Measurements from ENCODE around the gene CCNL2.
"Not testable (repeated sequence)": the region's sequence is repeated elsewhere in the genome, so short reads cannot be mapped to it uniquely, and the experiment has no call there.

The CCNL2 gene

DNA sequence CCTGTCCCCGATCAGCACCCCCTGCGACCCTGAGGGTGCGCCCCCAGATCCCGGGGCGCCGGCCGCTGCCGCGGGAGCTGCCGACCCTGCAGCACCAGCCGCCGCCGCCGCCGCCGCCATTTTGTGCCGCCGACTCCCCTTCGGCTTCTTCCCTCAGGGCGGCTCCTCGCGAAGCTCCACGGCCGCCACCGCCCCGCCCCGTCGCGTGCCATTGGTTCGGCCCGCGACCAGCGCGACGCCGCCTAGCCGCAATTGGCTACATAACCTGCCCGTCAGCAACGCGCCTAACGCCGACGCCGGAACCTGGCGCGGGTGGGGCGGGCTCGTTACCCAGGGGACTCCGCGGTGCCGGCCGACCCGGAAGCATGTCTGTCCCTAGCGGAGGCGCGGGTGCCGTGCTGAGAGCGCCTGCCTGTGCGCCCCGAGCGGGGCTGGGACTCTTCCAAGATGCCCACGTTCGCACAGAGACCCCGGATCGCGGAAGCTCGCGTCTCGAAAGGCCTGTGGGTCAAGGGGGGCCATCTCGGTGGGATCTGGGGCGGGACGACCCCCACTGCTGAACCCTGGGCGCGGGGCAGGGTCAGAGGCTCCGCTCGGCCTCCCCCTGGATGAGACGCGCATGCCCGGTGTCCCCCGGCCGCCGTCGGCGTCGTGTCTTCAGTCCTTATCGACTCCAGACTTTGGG is at the start of gene CCNL2:
CCNL2 (minus strand) TSS at position 149 of the 685 bp plus-strand sequence; CDS start at position 120, 29 bp downstream.
- TF ChIP-seq, protein P1, sequence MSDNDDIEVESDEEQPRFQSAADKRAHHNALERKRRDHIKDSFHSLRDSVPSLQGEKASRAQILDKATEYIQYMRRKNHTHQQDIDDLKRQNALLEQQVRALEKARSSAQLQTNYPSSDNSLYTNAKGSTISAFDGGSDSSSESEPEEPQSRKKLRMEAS (IDR thresholded peaks at IDR 0.05; ENCODE audit: low read depth, low read length) = peak; percentile 71
- TF ChIP-seq MYC (IDR thresholded peaks at IDR 0.05; ENCODE audit: low read depth, low read length) = peak; percentile 67
- TF ChIP-seq, protein P2, sequence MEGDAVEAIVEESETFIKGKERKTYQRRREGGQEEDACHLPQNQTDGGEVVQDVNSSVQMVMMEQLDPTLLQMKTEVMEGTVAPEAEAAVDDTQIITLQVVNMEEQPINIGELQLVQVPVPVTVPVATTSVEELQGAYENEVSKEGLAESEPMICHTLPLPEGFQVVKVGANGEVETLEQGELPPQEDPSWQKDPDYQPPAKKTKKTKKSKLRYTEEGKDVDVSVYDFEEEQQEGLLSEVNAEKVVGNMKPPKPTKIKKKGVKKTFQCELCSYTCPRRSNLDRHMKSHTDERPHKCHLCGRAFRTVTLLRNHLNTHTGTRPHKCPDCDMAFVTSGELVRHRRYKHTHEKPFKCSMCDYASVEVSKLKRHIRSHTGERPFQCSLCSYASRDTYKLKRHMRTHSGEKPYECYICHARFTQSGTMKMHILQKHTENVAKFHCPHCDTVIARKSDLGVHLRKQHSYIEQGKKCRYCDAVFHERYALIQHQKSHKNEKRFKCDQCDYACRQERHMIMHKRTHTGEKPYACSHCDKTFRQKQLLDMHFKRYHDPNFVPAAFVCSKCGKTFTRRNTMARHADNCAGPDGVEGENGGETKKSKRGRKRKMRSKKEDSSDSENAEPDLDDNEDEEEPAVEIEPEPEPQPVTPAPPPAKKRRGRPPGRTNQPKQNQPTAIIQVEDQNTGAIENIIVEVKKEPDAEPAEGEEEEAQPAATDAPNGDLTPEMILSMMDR (IDR thresholded peaks at IDR 0.05; ENCODE audit: low read depth, low read length) = peak; percentile 11
- TF ChIP-seq POLR2A (IDR thresholded peaks at IDR 0.05; ENCODE audit: extremely low read depth, insufficient read length) = peak; percentile 90
- H3K4me3 ChIP-seq (ENCODE audit: low read depth, low read length) = peak within 1 kb of the TSS; percentile 93
- peak; percentile 99 for DNase-seq (ENCODE audit: low read depth)

DNA sequence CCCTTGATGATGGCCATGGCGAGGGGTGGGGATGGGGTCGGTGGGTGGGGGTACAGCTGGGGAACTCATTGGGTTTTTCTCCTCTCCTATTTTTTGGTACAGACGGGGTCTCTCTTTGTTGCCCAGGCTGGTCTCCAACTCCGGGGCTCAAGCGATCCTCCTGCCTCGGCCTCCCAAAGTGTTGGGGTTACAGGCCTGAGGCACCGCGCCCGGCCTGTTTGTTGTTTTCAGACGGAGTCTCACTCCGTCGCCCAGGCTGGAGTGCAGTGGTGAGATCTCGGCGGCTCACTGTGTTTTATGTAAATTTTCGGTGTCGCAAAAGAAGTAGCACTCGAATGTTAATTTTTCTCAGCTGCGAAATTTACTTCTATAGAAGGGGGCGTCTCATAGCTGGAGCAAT is 47.5 kb upstream of the CCNL2 start:
- DNase-seq (ENCODE audit: low read depth); H3K4me3 ChIP-seq (ENCODE audit: low read depth, low read length): not testable (repeated sequence)

DNA sequence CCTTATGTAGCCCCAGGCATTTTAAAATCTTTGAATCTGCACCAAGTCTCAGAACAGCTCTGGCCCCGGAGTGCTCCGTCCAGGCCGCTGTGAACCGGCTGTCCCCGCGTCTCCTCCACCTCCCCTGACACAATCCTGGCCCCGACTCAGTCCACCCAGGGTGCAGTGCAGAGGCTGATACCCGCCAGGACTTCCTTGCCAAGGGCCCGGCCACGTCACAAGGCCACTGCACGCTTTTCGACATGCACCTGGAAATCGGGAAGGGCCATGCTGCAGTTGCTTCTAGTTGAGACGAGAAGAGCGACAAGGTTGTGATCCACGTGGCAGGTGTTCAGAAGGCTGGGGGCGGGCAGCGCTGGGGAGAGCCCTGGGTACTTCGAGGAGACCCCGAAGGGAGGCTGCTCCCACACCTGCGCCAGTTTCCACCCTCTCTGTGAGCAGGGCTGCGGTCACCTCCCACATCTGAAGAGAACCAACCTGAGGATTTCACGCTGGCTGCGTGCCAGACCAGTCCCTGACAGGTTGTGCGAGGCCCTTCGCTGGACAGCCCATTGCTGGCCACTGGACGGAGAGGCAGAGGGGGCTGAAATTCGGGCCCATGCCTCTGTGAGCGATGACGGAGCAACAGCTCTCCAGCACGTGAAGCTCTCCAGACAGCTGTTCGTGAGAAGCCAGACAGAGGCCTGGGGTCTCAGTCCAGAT is 43.1 kb upstream of the CCNL2 start:
- no peak for DNase-seq (ENCODE audit: low read depth)
- TF ChIP-seq, protein P2 (IDR thresholded peaks at IDR 0.05; ENCODE audit: low read depth, low read length) = no peak
- TF ChIP-seq MYC (IDR thresholded peaks at IDR 0.05; ENCODE audit: low read depth, low read length) (no peak), POLR2A (IDR thresholded peaks at IDR 0.05; ENCODE audit: extremely low read depth, insufficient read length) (no peak)
- TF ChIP-seq, protein P1 (IDR thresholded peaks at IDR 0.05; ENCODE audit: low read depth, low read length) = no peak
- H3K4me3 ChIP-seq (ENCODE audit: low read depth, low read length) = no peak overlapping the region

DNA sequence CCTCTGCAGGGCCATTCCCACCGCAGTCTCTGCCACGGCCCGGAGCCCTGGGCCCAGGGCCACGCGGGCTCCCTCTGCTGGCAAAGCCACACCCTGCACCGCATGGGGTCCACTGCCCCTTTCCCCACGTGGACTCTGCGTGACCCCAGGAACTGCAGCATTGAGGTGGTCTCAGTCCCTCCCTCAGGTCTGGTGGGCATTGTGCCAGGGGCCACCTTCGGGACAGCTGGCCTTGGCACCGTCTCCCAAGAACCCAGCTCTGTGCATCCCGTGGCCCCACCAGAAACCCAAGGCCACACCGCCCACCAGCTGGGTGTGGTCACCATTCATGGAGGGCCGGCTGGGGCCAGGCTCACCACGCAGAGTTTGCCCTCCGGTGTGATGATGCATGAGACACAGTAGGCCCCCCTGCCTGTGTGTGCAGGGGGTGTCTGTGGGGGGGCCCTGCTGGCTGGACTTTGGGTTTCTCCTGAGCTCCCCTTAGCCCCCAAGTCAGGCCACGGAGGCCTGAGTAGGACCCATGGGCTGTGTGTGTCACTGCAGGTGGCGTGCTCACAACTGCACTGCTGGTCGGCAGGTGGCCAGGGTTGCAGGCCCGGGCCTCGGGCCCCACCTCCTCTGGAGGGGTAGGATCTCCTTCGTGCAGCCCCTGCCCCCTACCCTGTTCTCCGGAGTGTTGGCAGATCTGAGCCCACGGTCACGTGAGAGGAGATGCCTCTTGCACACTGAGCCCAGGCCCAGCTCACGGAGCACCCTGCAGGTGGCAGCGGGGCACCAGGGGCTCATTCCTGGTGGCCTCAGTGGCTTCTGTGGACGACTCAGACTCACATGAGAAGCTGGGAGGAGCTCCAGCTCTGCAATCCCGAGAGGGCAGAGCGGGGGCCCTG is 42.1 kb upstream of the CCNL2 start:
- peak; percentile 56 for DNase-seq (ENCODE audit: low read depth)
- TF ChIP-seq, protein P1 (IDR thresholded peaks at IDR 0.05; ENCODE audit: low read depth, low read length) = peak; percentile 89
- TF ChIP-seq, protein P2 (IDR thresholded peaks at IDR 0.05; ENCODE audit: low read depth, low read length) = peak; percentile 75
- peak; percentile 86 for TF ChIP-seq MYC (IDR thresholded peaks at IDR 0.05; ENCODE audit: low read depth, low read length)
- TF ChIP-seq POLR2A (IDR thresholded peaks at IDR 0.05; ENCODE audit: extremely low read depth, insufficient read length) = no peak
- H3K4me3 ChIP-seq (ENCODE audit: low read depth, low read length) = no peak overlapping the region

DNA sequence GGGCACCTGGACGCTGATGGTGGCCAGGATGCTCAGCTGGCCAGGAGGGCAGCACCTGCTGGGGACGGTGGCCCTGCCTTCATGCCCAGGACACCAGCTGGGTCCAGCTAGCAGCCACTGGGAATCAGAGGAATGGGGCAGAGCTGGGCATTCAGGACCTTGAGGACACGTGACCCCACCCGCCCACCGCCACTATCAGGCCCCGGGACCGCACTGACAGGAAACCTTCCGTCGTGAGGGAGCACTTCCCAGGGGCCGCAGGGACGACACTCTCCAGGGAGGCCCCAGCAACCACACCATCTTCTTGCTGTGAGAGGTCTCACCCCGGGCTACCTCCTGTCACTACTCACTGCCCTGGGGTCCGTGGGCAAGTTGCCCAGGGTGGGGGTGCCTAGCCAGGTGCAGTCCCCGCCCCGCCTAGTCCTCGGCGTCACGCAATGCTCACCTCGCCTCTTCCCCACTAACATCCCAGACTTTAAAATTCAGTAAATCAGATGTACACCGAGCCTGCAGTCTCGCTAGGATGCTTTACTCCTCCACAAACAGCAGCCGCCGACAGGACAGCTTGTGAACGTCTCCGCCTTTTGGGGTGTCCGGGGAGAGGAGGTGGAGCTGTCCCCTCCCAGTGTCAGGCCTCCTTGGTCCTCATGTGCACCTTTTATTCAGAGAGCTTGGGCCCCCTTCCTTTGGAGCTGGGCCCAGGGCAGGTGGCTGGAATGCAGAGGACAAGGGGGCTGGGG is 41.3 kb upstream of the CCNL2 start:
- H3K4me3 ChIP-seq (ENCODE audit: low read depth, low read length) = no peak overlapping the region
- no peak for DNase-seq (ENCODE audit: low read depth)
- TF ChIP-seq, protein P1 (IDR thresholded peaks at IDR 0.05; ENCODE audit: low read depth, low read length) = no peak
- no peak for TF ChIP-seq MYC (IDR thresholded peaks at IDR 0.05; ENCODE audit: low read depth, low read length)

DNA sequence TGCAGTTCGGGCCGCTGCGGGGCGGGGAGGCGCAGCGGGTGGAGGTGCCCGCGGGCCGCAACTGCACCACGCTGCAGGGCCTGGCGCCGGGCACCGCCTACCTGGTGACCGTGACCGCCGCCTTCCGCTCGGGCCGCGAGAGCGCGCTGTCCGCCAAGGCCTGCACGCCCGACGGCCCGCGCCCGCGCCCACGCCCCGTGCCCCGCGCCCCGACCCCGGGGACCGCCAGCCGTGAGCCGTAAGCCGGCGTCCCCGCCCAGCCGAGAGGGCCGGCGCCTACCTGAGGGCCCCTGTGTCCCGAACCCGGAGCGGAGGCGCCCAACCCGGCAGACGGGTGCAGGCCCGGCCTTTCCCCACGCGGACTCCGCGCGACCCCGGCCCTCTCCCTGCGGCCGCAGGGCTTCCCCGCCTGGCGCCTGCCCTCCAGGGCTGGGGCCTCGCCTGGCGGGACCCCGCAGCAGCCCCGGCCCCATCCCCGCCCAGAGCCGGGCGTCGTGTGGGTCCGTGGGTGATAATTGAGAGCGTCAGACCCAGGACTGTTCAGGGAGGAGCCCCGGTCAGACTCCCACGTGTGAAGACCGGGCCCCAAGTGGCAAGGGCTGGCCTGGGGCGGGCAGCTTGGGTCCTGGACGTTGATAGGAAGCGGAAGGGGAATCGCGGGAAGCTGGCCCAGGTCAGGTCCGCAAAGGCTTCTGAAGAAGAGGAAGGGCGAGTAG is 40.6 kb upstream of the CCNL2 start:
- no peak for DNase-seq (ENCODE audit: low read depth)
- no peak overlapping the region for H3K4me3 ChIP-seq (ENCODE audit: low read depth, low read length)
- TF ChIP-seq, protein P1 (IDR thresholded peaks at IDR 0.05; ENCODE audit: low read depth, low read length) = no peak
- TF ChIP-seq MYC (IDR thresholded peaks at IDR 0.05; ENCODE audit: low read depth, low read length) = no peak
- TF ChIP-seq POLR2A (IDR thresholded peaks at IDR 0.05; ENCODE audit: extremely low read depth, insufficient read length) = no peak
- TF ChIP-seq, protein P2 (IDR thresholded peaks at IDR 0.05; ENCODE audit: low read depth, low read length) = no peak
